BLaER1 (cell line): ENCODE data around the gene SV2A.
"Not testable (repeated sequence)": the region's sequence is repeated elsewhere in the genome, so short reads cannot be mapped to it uniquely, and the experiment has no call there.

ENCODE experiments used
- H3K27ac ChIP-seq: shearing (Covaris generic); formaldehyde crosslinking; 2 replicates; pipeline ENCODE4 v1.8.1; 2022
- H3K27me3 ChIP-seq: shearing (Covaris generic); formaldehyde crosslinking; 2 replicates; pipeline ENCODE4 v1.8.1; 2022
- H3K36me3 ChIP-seq: shearing (Covaris generic); formaldehyde crosslinking; 2 replicates; pipeline ENCODE4 v1.8.1; 2022
- H3K4me1 ChIP-seq: shearing (Covaris generic); formaldehyde crosslinking; 2 replicates; pipeline ENCODE4 v1.8.1; 2022
- H3K4me2 ChIP-seq: shearing (Covaris generic); formaldehyde crosslinking; 2 replicates; pipeline ENCODE4 v1.8.1; 2022
- H3K4me3 ChIP-seq: shearing (Covaris generic); formaldehyde crosslinking; 2 replicates; pipeline ENCODE4 v1.8.1; 2022
- H3K9ac ChIP-seq: shearing (Covaris generic); formaldehyde crosslinking; 2 replicates; pipeline ENCODE4 v1.8.1; 2022
- H3K9me3 ChIP-seq: shearing (Covaris generic); formaldehyde crosslinking; 2 replicates; pipeline ENCODE4 v1.8.1; 2022
- H4K20me1 ChIP-seq: shearing (Covaris generic); formaldehyde crosslinking; 2 replicates; pipeline ENCODE4 v1.8.1; 2022
- Cebpa-rat ChIP-seq: shearing (Covaris generic); IDR thresholded peaks from 2 replicates; pipeline ENCODE4 v1.8.1; 2022

SV2A gene

DNA sequence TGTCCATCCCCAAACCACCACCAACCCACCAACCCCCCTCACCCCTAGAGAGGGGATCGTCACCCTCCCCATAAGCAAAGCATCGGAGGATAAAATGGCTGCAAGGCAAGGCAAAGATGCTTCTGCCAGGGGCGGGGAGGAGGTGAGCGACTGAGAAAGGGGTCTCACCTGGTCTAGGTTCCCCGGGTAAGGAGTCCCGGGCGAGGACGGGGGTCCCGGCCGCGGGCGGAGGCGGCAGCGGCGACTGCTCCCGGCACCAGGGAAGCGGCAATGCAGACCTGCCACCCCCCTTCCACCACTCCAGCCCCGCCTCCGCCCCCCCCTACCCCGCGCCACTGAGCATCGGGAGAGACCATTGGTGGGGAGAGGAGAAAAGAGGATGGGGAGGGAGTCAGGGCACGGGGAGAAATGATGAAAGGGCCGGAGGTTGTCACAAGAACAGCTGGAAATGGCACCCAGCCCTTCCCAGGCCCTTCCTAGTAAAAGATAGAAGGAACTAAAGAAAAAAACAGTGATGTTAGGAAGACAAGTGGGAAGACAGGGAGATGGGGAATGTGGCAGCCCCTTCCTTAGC lies at the start of gene SV2A:
Gene SV2A, minus strand, starts transcription at position 274 of the 574 bp plus-strand sequence. CDS start 4,004 bp downstream, outside the sequence.
- peak within 1 kb of the TSS; percentile 83 for H3K9ac ChIP-seq

GRCh38 chr1:149967041-149967440 lies 49.4 kb upstream of the SV2A start:
- TF ChIP-seq Cebpa-rat, result no peak
- Histone ChIP-seq H3K36me3 (no peaks in the 10 kb centered on the region), H3K9me3 (no peaks in the 10 kb centered on the region)

More for the DNA sequence above, at the start of gene SV2A:
- Histone ChIP-seq H3K4me2 (peak within 1 kb of the TSS; percentile 91), H3K36me3 (peaks cover 30% of the 10 kb centered on the region), H3K9me3 (no peaks in the 10 kb centered on the region), H3K27ac (peak within 1 kb of the TSS; percentile 76), H4K20me1 (no peaks in the 10 kb centered on the region), H3K27me3 (no peaks in the 10 kb centered on the region), H3K4me3 (peak within 1 kb of the TSS; percentile 79), H3K4me1 (peaks cover 39% of the 10 kb centered on the region)
- TF ChIP-seq Cebpa-rat, result no peak

GRCh38 chr1:149966405-149966804 lies 48.8 kb upstream of the SV2A start:
- Histone ChIP-seq H3K4me2 (no peak overlapping the region), H4K20me1 (no peaks in the 10 kb centered on the region), H3K9ac (no peak overlapping the region), H3K4me3 (no peak overlapping the region), H3K27ac (no peak overlapping the region), H3K36me3 (no peaks in the 10 kb centered on the region), H3K9me3 (no peaks in the 10 kb centered on the region), H3K4me1 (0 out of 2 replicates have a peak, but pooled peaks cover 7% of the 10 kb centered on the region), H3K27me3 (no peaks in the 10 kb centered on the region)
- TF ChIP-seq Cebpa-rat, result no peak

More at GRCh38 chr1:149967041-149967440, 49.4 kb upstream of the SV2A start:
- no peaks in the 10 kb centered on the region for H4K20me1 ChIP-seq
- no peak overlapping the region for H3K27ac ChIP-seq
- no peaks in the 10 kb centered on the region for H3K27me3 ChIP-seq
- H3K4me1 ChIP-seq, result 0 out of 2 replicates have a peak, but pooled peaks cover 4% of the 10 kb centered on the region
- no peak overlapping the region for H3K4me2 ChIP-seq
- H3K9ac ChIP-seq, result no peak overlapping the region
- H3K4me3 ChIP-seq, result no peak overlapping the region

- no peak overlapping the region for H3K27ac ChIP-seq
- no peak overlapping the region for H3K4me3 ChIP-seq
- no peak for TF ChIP-seq Cebpa-rat
- H4K20me1 ChIP-seq, result no peaks in the 10 kb centered on the region
- H3K27me3 ChIP-seq, result no peaks in the 10 kb centered on the region
- H3K9me3 ChIP-seq, result no peaks in the 10 kb centered on the region
- no peak overlapping the region for H3K4me2 ChIP-seq
- 0 out of 2 replicates have a peak, but pooled peaks cover 7% of the 10 kb centered on the region for H3K4me1 ChIP-seq
- no peaks in the 10 kb centered on the region for H3K36me3 ChIP-seq
- H3K9ac ChIP-seq, result no peak overlapping the region
Observed at GRCh38 chr1:149965440-149965839, 47.8 kb upstream of the SV2A start.

DNA sequence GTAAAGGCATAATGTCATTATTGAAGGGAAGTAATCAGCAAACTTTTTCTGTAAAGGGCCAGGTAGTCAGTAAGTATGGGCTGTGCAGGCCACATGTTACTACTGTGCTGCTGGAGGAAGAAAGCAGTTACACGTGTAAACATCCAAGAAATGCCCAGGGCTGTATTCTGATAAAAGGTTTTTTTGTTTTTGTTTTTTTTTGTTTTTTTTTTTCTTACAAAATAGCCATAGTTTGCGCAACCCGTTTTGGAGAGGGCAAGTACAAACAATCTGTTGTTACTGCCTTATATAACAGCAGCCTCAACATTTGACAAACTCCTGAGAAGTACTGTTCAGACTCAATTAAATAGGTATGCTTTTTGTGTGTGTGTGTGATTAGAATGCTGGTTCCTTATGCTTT lies 45.7 kb upstream of the SV2A start:
- Histone ChIP-seq H3K27me3 (no peaks in the 10 kb centered on the region), H3K4me1 (0 out of 2 replicates have a peak, but pooled peaks cover 7% of the 10 kb centered on the region), H4K20me1 (no peaks in the 10 kb centered on the region), H3K27ac (no peak overlapping the region), H3K4me2 (no peak overlapping the region), H3K9ac (no peak overlapping the region), H3K36me3 (no peaks in the 10 kb centered on the region), H3K4me3 (no peak overlapping the region), H3K9me3 (no peaks in the 10 kb centered on the region)
- no peak for TF ChIP-seq Cebpa-rat

GRCh38 chr1:149962736-149963135 lies 45.1 kb upstream of the SV2A start:
- Histone ChIP-seq H3K9ac (no peak overlapping the region), H3K27me3 (no peaks in the 10 kb centered on the region), H4K20me1 (no peaks in the 10 kb centered on the region), H3K9me3 (no peaks in the 10 kb centered on the region), H3K4me2 (no peak overlapping the region), H3K36me3 (no peaks in the 10 kb centered on the region), H3K27ac (no peak overlapping the region), H3K4me1 (0 out of 2 replicates have a peak, but pooled peaks cover 7% of the 10 kb centered on the region), H3K4me3 (no peak overlapping the region)
- no peak for TF ChIP-seq Cebpa-rat

- Histone ChIP-seq H3K27ac (no peak overlapping the region), H3K4me2 (no peak overlapping the region), H3K4me1 (0 out of 2 replicates have a peak, but pooled peaks cover 7% of the 10 kb centered on the region), H3K36me3 (no peaks in the 10 kb centered on the region), H4K20me1 (no peaks in the 10 kb centered on the region), H3K9me3 (no peaks in the 10 kb centered on the region), H3K9ac (no peak overlapping the region), H3K4me3 (no peak overlapping the region), H3K27me3 (no peaks in the 10 kb centered on the region)
- TF ChIP-seq Cebpa-rat, result no peak
Observed at GRCh38 chr1:149962039-149962647, 44.5 kb upstream of the SV2A start.

DNA sequence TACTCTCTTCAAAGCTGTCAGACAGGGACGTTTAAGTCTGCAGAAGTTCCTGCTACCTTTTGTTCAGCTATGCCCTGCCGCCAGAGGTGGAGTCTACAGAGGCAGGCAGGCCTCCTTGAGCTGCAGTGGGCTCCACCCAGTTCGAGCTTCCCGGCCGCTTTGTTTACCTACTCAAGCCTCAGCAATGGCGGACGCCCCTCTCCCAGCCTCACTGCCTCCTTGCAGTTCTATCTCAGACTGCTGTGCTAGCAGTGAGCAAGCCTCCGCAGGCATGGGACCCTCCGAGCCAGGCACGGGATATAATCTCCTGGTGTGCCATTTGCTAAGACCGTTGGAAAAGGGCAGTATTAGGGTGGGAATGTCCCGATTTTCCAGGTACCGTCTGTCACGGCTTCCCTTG lies 39.9 kb upstream of the SV2A start:
- not testable (repeated sequence) for H3K27me3 ChIP-seq, H3K27ac ChIP-seq, H3K4me1 ChIP-seq, H3K9ac ChIP-seq, H3K36me3 ChIP-seq, H3K4me3 ChIP-seq, H4K20me1 ChIP-seq, H3K4me2 ChIP-seq, H3K9me3 ChIP-seq

GRCh38 chr1:149949911-149950310 lies 32.3 kb upstream of the SV2A start:
- Histone ChIP-seq H3K27me3 (no peaks in the 10 kb centered on the region), H3K9me3 (no peaks in the 10 kb centered on the region), H3K4me2 (no peak overlapping the region), H3K36me3 (no peaks in the 10 kb centered on the region), H3K4me3 (no peak overlapping the region), H3K4me1 (no peaks in the 10 kb centered on the region), H3K9ac (no peak overlapping the region), H4K20me1 (no peaks in the 10 kb centered on the region), H3K27ac (no peak overlapping the region)
- no peak for TF ChIP-seq Cebpa-rat

GRCh38 chr1:149945206-149945605 lies 27.6 kb upstream of the SV2A start:
- H3K9ac ChIP-seq, result no peak overlapping the region
- H3K4me1 ChIP-seq, result no peaks in the 10 kb centered on the region
- H3K27me3 ChIP-seq, result no peaks in the 10 kb centered on the region
- H4K20me1 ChIP-seq, result no peaks in the 10 kb centered on the region
- no peak overlapping the region for H3K4me3 ChIP-seq
- H3K36me3 ChIP-seq, result no peaks in the 10 kb centered on the region
- H3K27ac ChIP-seq, result no peak overlapping the region
- H3K9me3 ChIP-seq, result no peaks in the 10 kb centered on the region
- TF ChIP-seq Cebpa-rat, result no peak
- no peak overlapping the region for H3K4me2 ChIP-seq
